Lower lobe of right lung (tissue), 2 donors: ENCODE results near the gene FBXW12. TPM values are rescaled to one million over a fixed set of nuclear protein-coding genes. Genes with fewer than 3 reads are reported as not detected.

Experiments
- ATAC-seq, 2 donors: fragments of 200-7000 bp; cut with Tn5 transposase; one replicate each; pipeline ENCODE4 v1.9.1; 2020 to 2022; ENCODE audit warnings: mild to moderate bottlenecking in 2 of 2, moderate library complexity in 2 of 2
- DNase-seq: peaks from one replicate; pipeline ENCODE4 v3.0.0-alpha.2; 2020
- H3K27ac ChIP-seq: fragments of 200-600 bp; one replicate; pipeline ENCODE4 v1.8.0; 2022
- H3K27me3 ChIP-seq: fragments of 200-600 bp; one replicate; pipeline ENCODE4 v1.8.0; 2022; ENCODE audit warnings: low read depth
- H3K36me3 ChIP-seq: fragments of 200-600 bp; one replicate; pipeline ENCODE4 v1.8.0; 2022; ENCODE audit warnings: mild to moderate bottlenecking
- H3K4me1 ChIP-seq: fragments of 200-600 bp; one replicate; pipeline ENCODE4 v1.8.0; 2022
- H3K4me3 ChIP-seq: fragments of 200-600 bp; one replicate; pipeline ENCODE4 v1.8.0; 2022; ENCODE audit warnings: mild to moderate bottlenecking
- H3K9me3 ChIP-seq: fragments of 200-600 bp; one replicate; pipeline ENCODE4 v1.8.0; 2022
- CTCF ChIP-seq: fragments of 200-600 bp; IDR thresholded peaks from one replicate; pipeline ENCODE4 v1.8.0; 2022; ENCODE audit warnings: antibody characterized with exemption, mild to moderate bottlenecking
- intact Hi-C: fragments of 100-400 bp; cut with DNase I; formaldehyde crosslinking; loops from one replicate; pipeline ENCODE4 v1.11.0; 2022
- total RNA-seq: library from RNA; stranded (reverse); fragmentation: NEBNext Ultra II Directional; extraction: Animal tissue kit (Norgen Biotek cat#: 25700); gene quantifications from one replicate; pipeline ENCODE4 v1.2.1, GENCODE V29; 2021
- donor health status: DM: no; HTN: yes; CAD: no; lungs with severe emphysema.

The FBXW12 gene
- total RNA-seq, 1 donor from 2014 or later, result not detected

GRCh38 chr3:48420561-48420960 is 48.5 kb downstream of the FBXW12 start:
- no peak for TF ChIP-seq CTCF
- Histone ChIP-seq H3K4me1 (peaks cover 7% of the 10 kb centered on the region), H3K9me3 (no peaks in the 10 kb centered on the region), H3K4me3 (no peak overlapping the region), H3K27ac (no peak overlapping the region), H3K27me3 (no peaks in the 10 kb centered on the region), H3K36me3 (peaks cover 66% of the 10 kb centered on the region)
- intact Hi-C loops, result no loop called here
- DNase-seq (no peak), ATAC-seq (no peak)

GRCh38 chr3:48422272-48422671 is 50.3 kb downstream of the FBXW12 start:
- Histone ChIP-seq H3K4me3 (no peak overlapping the region), H3K4me1 (peaks cover 23% of the 10 kb centered on the region), H3K27ac (no peak overlapping the region), H3K27me3 (no peaks in the 10 kb centered on the region), H3K36me3 (peaks cover 49% of the 10 kb centered on the region), H3K9me3 (no peaks in the 10 kb centered on the region)
- TF ChIP-seq CTCF, result no peak
- DNase-seq (no peak), ATAC-seq (no peak)
- intact Hi-C loops, result no loop called here

- peaks cover 27% of the 10 kb centered on the region for H3K4me1 ChIP-seq
- H3K4me3 ChIP-seq, result no peak overlapping the region
- no peaks in the 10 kb centered on the region for H3K27me3 ChIP-seq
- peaks cover 45% of the 10 kb centered on the region for H3K36me3 ChIP-seq
- no peaks in the 10 kb centered on the region for H3K9me3 ChIP-seq
- intact Hi-C loops, result no loop called here
- DNase-seq (no peak), ATAC-seq (no peak)
- H3K27ac ChIP-seq, result no peak overlapping the region
- TF ChIP-seq CTCF, result no peak
Observed at GRCh38 chr3:48422681-48423080, 50.7 kb downstream of the FBXW12 start.

- ATAC-seq, result no peak
- intact Hi-C loops, result no loop called here
- Histone ChIP-seq H3K36me3 (peaks cover 38% of the 10 kb centered on the region), H3K9me3 (no peaks in the 10 kb centered on the region), H3K27me3 (no peaks in the 10 kb centered on the region), H3K27ac (no peak overlapping the region), H3K4me1 (peaks cover 34% of the 10 kb centered on the region), H3K4me3 (no peak overlapping the region)
- no peak for DNase-seq
- no peak for TF ChIP-seq CTCF
Observed at GRCh38 chr3:48423241-48423882, 51.3 kb downstream of the FBXW12 start.

- no peak for TF ChIP-seq CTCF
- peaks cover 31% of the 10 kb centered on the region for H3K36me3 ChIP-seq
- H3K4me3 ChIP-seq, result no peak overlapping the region
- H3K27ac ChIP-seq, result no peak overlapping the region
- intact Hi-C loops, result no loop called here
- H3K27me3 ChIP-seq, result no peaks in the 10 kb centered on the region
- H3K9me3 ChIP-seq, result no peaks in the 10 kb centered on the region
- ATAC-seq (no peak), DNase-seq (no peak)
- H3K4me1 ChIP-seq, result peaks cover 39% of the 10 kb centered on the region
Observed at GRCh38 chr3:48423883-48424695, 52.1 kb downstream of the FBXW12 start.
